ENCODE data around the gene GMNN. TPM values are rescaled to one million over a fixed set of nuclear protein-coding genes. Genes with fewer than 3 reads are reported as not detected.
"Not testable (repeated sequence)": the region's sequence is repeated elsewhere in the genome, so short reads cannot be mapped to it uniquely, and the experiment has no call there.

GMNN gene
- total RNA-seq, 1 experiment from 2014 or later, result 44.6 TPM

DNA sequence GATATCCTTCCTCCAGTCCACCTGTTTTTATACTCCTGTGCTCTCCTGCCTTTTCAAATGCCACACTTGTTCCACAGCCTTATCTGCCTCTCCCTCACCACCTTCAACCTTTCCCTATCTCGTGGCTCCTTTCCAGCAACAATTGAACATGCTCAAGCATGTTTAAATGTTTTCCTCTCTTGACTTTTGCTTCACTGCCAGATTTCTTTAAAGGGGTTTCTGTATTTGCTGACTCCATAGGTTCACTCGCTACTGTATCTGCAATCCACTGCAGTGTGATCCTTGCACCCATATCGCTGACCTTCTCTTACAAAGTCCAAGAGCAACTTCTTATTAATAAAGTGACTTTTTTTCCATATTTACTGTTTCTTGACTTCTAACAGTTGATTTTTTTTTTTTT lies 11.2 kb upstream of the GMNN start:
- intact Hi-C loops (cut with micrococcal nuclease), result no loop called here
- ATAC-seq, result no peak
- DNase-seq, result no peak
- Histone ChIP-seq H3K4me2 (ENCODE audit: low read length) (no peak overlapping the region), H3K79me2 (ENCODE audit: low read length) (no peaks in the 10 kb centered on the region), H2AFZ (ENCODE audit: low read length) (no peak overlapping the region), H3K27me3 (ENCODE audit: low read length) (no peaks in the 10 kb centered on the region), H3K9ac (ENCODE audit: low read length) (no peak overlapping the region), H3F3A (ENCODE audit: low read length, unreplicated experiment) (no peaks in the 10 kb centered on the region), H3K4me1 (ENCODE audit: insufficient read depth, low read length) (no peaks in the 10 kb centered on the region), H3K4me3 (ENCODE audit: low read length) (no peak overlapping the region), H3K27ac (ENCODE audit: low read length) (no peak overlapping the region), H3K36me3 (ENCODE audit: low read depth, low read length) (no peaks in the 10 kb centered on the region), H3K9me3 (ENCODE audit: low read length) (no peaks in the 10 kb centered on the region), H4K20me1 (ENCODE audit: low read length) (no peaks in the 10 kb centered on the region), H3K9me2 (replicated peaks; ENCODE audit: low read length) (no peaks in the 10 kb centered on the region)
- POLR2A ChIA-PET (ENCODE audit: unreplicated experiment), result interaction anchor here (0.7 kb wide), 1 partner anchor 478 kb away, joined by 3 read pairs; no protein-coding TSS in a partner anchor
- TF ChIP-seq, protein P1, sequence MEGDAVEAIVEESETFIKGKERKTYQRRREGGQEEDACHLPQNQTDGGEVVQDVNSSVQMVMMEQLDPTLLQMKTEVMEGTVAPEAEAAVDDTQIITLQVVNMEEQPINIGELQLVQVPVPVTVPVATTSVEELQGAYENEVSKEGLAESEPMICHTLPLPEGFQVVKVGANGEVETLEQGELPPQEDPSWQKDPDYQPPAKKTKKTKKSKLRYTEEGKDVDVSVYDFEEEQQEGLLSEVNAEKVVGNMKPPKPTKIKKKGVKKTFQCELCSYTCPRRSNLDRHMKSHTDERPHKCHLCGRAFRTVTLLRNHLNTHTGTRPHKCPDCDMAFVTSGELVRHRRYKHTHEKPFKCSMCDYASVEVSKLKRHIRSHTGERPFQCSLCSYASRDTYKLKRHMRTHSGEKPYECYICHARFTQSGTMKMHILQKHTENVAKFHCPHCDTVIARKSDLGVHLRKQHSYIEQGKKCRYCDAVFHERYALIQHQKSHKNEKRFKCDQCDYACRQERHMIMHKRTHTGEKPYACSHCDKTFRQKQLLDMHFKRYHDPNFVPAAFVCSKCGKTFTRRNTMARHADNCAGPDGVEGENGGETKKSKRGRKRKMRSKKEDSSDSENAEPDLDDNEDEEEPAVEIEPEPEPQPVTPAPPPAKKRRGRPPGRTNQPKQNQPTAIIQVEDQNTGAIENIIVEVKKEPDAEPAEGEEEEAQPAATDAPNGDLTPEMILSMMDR (conservative IDR thresholded peaks at IDR 0.05; ENCODE audit: low read depth, low read length), result no peak
- TF ChIP-seq EZH2 (IDR thresholded peaks at IDR 0.05; ENCODE audit: low read length, unreplicated experiment), result no peak
- no peak for TF ChIP-seq EZH2phosphoT487 (IDR thresholded peaks at IDR 0.05; ENCODE audit: borderline replicate concordance, low read length)
- no TSS peak for BruUV-seq (replicated peaks)
- CTCF ChIA-PET, result no interaction called here

DNA sequence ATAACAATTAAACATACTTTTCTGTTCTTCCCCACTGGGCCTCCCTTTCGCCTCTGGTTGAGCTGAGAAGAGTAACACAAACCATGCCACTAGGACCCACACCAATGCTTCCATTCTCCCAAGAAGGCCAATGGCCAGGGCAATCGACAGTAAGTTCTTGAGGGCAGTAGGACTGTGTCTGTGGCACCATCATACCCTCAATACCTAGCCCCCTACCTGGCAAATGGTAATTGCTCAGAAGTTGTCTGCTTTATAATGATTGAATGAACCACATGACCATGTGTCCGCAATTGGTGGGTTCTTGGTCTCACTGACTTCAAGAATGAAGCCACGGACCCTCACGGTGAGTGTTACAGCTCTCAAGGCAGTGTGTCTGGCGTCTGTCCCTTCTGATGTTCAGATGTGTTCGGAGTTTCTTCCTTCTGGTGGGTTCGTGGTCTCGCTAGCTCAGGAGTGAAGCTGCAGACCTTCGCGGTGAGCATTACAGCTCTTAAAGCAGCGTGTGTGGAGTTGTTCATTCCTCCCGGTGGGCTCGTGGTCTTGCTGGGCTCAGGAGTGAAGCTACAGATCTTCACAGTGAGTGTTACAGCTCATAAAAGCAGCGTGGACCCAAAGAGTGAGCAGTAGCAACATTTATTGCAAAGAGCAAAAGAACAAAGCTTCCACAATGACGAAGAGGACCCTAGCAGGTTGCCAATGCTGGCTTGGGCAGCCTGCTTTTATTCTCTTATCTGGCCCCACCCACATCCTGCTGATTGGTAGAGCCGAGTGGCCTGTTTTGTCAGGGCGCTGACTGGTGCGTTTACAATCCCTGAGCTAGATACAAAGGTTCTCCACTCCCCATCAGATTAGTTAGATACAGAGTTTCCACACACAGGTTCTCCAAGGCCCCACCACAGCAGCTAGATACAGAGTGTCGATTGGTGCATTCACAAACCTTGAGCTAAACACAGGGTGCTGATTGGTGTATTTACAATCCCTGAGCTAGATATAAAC lies 9.6 kb upstream of the GMNN start:
- H3K9ac ChIP-seq (ENCODE audit: low read length); DNase-seq; H3K4me1 ChIP-seq (ENCODE audit: insufficient read depth, low read length); CTCF ChIA-PET; H3K36me3 ChIP-seq (ENCODE audit: low read depth, low read length); H4K20me1 ChIP-seq (ENCODE audit: low read length); intact Hi-C loops (cut with micrococcal nuclease); H3F3A ChIP-seq (ENCODE audit: low read length, unreplicated experiment); H3K27ac ChIP-seq (ENCODE audit: low read length); H3K9me3 ChIP-seq (ENCODE audit: low read length); POLR2A ChIA-PET (ENCODE audit: unreplicated experiment); H3K9me2 ChIP-seq (replicated peaks; ENCODE audit: low read length); ATAC-seq; H3K79me2 ChIP-seq (ENCODE audit: low read length); H2AFZ ChIP-seq (ENCODE audit: low read length); H3K27me3 ChIP-seq (ENCODE audit: low read length); H3K4me2 ChIP-seq (ENCODE audit: low read length); H3K4me3 ChIP-seq (ENCODE audit: low read length): not testable (repeated sequence)
- TSS peak; percentile 57 for BruUV-seq (replicated peaks)

DNA sequence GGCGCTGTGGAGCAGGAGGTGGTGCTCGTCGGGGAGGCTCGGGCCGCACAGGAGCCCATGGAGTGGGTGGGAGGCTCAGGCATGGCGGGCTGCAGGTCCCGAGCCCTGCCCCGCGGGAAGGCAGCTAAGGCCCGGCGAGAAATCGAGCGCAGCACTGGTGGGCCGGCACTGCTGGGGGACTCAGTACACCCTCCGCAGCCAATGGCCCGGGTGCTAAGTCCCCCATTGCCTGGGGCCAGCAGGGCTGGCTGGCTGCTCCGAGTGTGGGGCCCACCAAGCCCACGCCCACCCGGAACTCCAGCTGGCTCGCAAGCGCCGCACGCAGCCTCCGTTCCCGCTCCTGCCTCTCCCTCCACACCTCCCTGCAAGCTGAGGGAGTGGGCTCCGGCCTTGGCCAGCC lies 8.8 kb upstream of the GMNN start:
- H3K27ac ChIP-seq (ENCODE audit: low read length); DNase-seq; H3K36me3 ChIP-seq (ENCODE audit: low read depth, low read length); H3F3A ChIP-seq (ENCODE audit: low read length, unreplicated experiment); H3K4me3 ChIP-seq (ENCODE audit: low read length); POLR2A ChIA-PET (ENCODE audit: unreplicated experiment); H3K9me2 ChIP-seq (replicated peaks; ENCODE audit: low read length); CTCF ChIA-PET; H3K4me2 ChIP-seq (ENCODE audit: low read length); H3K27me3 ChIP-seq (ENCODE audit: low read length); H3K9me3 ChIP-seq (ENCODE audit: low read length); H3K79me2 ChIP-seq (ENCODE audit: low read length); H4K20me1 ChIP-seq (ENCODE audit: low read length); BruUV-seq (replicated peaks); H3K9ac ChIP-seq (ENCODE audit: low read length); ATAC-seq; H2AFZ ChIP-seq (ENCODE audit: low read length); H3K4me1 ChIP-seq (ENCODE audit: insufficient read depth, low read length): not testable (repeated sequence)
- intact Hi-C loops (cut with micrococcal nuclease), result loop anchor here (1.0 to 2.0 kb wide), 5 partner anchors 45 to 241 kb away; no protein-coding TSS in a partner anchor
